Measurements from ENCODE around the gene PKN2. TPM values are rescaled to one million over a fixed set of nuclear protein-coding genes. Genes with fewer than 3 reads are reported as not detected.

PKN2 gene
- total RNA-seq, 4 donors from 2014 or later, result 31.4 to 80.4 (median 64.1) TPM

GRCh38 chr1:88875595-88875994 is 191.5 kb downstream of the PKN2 start:
- TF ChIP-seq CTCF (IDR thresholded peaks at IDR 0.05) (no peak), POLR2A (IDR thresholded peaks at IDR 0.05) (no peak), EP300 (IDR thresholded peaks at IDR 0.05; ENCODE audit: low read depth) (no peak), POLR2AphosphoS5 (IDR thresholded peaks at IDR 0.05) (no peak)
- intact Hi-C loops (cut with DNase I; ENCODE audit: low total_unique reads), result no loop called here
- H3K4me1 ChIP-seq, result peaks cover 0 to 27% (median 4%) of the 10 kb centered on the region in 4 donors

GRCh38 chr1:88876573-88877365 is 192.7 kb downstream of the PKN2 start:
- Histone ChIP-seq H3K4me1 (peaks cover 0 to 27% (median 4%) of the 10 kb centered on the region in 4 donors), H3K27me3 (no peaks in the 10 kb centered on the region), H3K4me3 (no peak overlapping the region), H3K27ac (no peak overlapping the region), H3K36me3 (no peaks in the 10 kb centered on the region), H3K9me3 (no peaks in the 10 kb centered on the region)
- TF ChIP-seq POLR2AphosphoS5 (IDR thresholded peaks at IDR 0.05) (no peak), POLR2A (IDR thresholded peaks at IDR 0.05) (no peak), CTCF (IDR thresholded peaks at IDR 0.05) (no peak), EP300 (IDR thresholded peaks at IDR 0.05; ENCODE audit: low read depth) (no peak)
- in situ Hi-C loops (cut with MboI; ENCODE audit: low pct_ligation_motif_present in 1 of 4, low pct_unique_long_range_greater_than_20kb in 1 of 4, low sequenced_read_pairs in 3 of 4), result loop anchor here in 2 of 4 donors (10.0 to 25.0 kb wide), 2 partner anchors 189 to 222 kb away; partner anchors contain the start of gene PKN2 (in 1 of the 2)
- no peak for DNase-seq
- intact Hi-C loops (cut with DNase I; ENCODE audit: low total_unique reads), result no loop called here
- 70 to 72% methylated on average over 5 of the region's 5 CpGs for WGBS, 2 donors (ENCODE audit: low coverage in 1 of 2)

More at GRCh38 chr1:88875595-88875994, 191.5 kb downstream of the PKN2 start:
- Histone ChIP-seq H3K27me3 (no peaks in the 10 kb centered on the region), H3K9me3 (no peaks in the 10 kb centered on the region), H3K27ac (no peak overlapping the region), H3K36me3 (no peaks in the 10 kb centered on the region), H3K4me3 (no peak overlapping the region)
- WGBS, 2 donors (ENCODE audit: low coverage in 1 of 2), result 77 to 87% methylated on average over 4 of the region's 4 CpGs
- in situ Hi-C loops (cut with MboI; ENCODE audit: low pct_ligation_motif_present in 1 of 4, low pct_unique_long_range_greater_than_20kb in 1 of 4, low sequenced_read_pairs in 3 of 4), result loop anchor here in 2 of 4 donors (10.0 to 25.0 kb wide), 2 partner anchors 188 to 221 kb away; partner anchors contain the start of gene PKN2 (in 1 of the 2)
- no peak for DNase-seq

- intact Hi-C loops (cut with DNase I; ENCODE audit: low total_unique reads), result no loop called here
- Histone ChIP-seq H3K27me3 (no peaks in the 10 kb centered on the region), H3K36me3 (no peaks in the 10 kb centered on the region), H3K4me1 (peaks cover 0 to 27% (median 4%) of the 10 kb centered on the region in 4 donors), H3K4me3 (no peak overlapping the region), H3K27ac (no peak overlapping the region), H3K9me3 (no peaks in the 10 kb centered on the region)
- in situ Hi-C loops (cut with MboI; ENCODE audit: low pct_ligation_motif_present in 1 of 4, low pct_unique_long_range_greater_than_20kb in 1 of 4, low sequenced_read_pairs in 3 of 4), result loop anchor here in 2 of 4 donors (10.0 to 25.0 kb wide), 2 partner anchors 190 to 223 kb away; partner anchors contain the start of gene PKN2 (in 1 of the 2)
- WGBS, 2 donors (ENCODE audit: low coverage in 1 of 2), result 30% methylated on average over 3 to 6 of the region's 6 CpGs
- peak; percentile 59 to 67 (median 61) for TF ChIP-seq CTCF (IDR thresholded peaks at IDR 0.05)
- no peak for TF ChIP-seq POLR2A (IDR thresholded peaks at IDR 0.05)
- no peak for TF ChIP-seq POLR2AphosphoS5 (IDR thresholded peaks at IDR 0.05)
- TF ChIP-seq EP300 (IDR thresholded peaks at IDR 0.05; ENCODE audit: low read depth), result no peak
- DNase-seq, result no peak
Observed at GRCh38 chr1:88877382-88877825, 193.3 kb downstream of the PKN2 start.

GRCh38 chr1:88877911-88878310 is 193.8 kb downstream of the PKN2 start:
- no peaks in the 10 kb centered on the region for H3K9me3 ChIP-seq
- no peak for DNase-seq
- no peaks in the 10 kb centered on the region for H3K36me3 ChIP-seq
- H3K27me3 ChIP-seq, result no peaks in the 10 kb centered on the region
- H3K4me1 ChIP-seq, result peaks cover 0 to 27% (median 4%) of the 10 kb centered on the region in 4 donors
- no peak overlapping the region for H3K4me3 ChIP-seq
- intact Hi-C loops (cut with DNase I; ENCODE audit: low total_unique reads) (no loop called here), in situ Hi-C loops (cut with MboI; ENCODE audit: low pct_ligation_motif_present in 1 of 4, low pct_unique_long_range_greater_than_20kb in 1 of 4, low sequenced_read_pairs in 3 of 4) (loop anchor here in 2 of 4 donors (10.0 to 25.0 kb wide), 2 partner anchors 191 to 223 kb away; partner anchors contain the start of gene PKN2 (in 1 of the 2))
- WGBS, 2 donors (ENCODE audit: low coverage in 1 of 2), result 70% methylated on average over 9 of the region's 9 CpGs; no CpG with 5 or more reads in 1 of the 2 donors
- no peak overlapping the region for H3K27ac ChIP-seq
- TF ChIP-seq POLR2AphosphoS5 (IDR thresholded peaks at IDR 0.05) (no peak), EP300 (IDR thresholded peaks at IDR 0.05; ENCODE audit: low read depth) (no peak), CTCF (IDR thresholded peaks at IDR 0.05) (no peak), POLR2A (IDR thresholded peaks at IDR 0.05) (no peak)

All from transverse colon (tissue), 4 donors.